Astrocyte (in vitro differentiated cells and primary cell): ENCODE data around the gene CCDC69. TPM values are rescaled to one million over a fixed set of nuclear protein-coding genes. Genes with fewer than 3 reads are reported as not detected.

Source experiments
- DNase-seq: peaks from one replicate; pipeline ENCODE4 v3.0.0-alpha.2; 2010; ENCODE audit warnings: low read depth
- FAIRE-seq: peaks from 2 replicates; lab custom pipeline; 2011; peaks lifted over from hg19 to GRCh38; lab: Jason Lieb, UNC
- H2AFZ ChIP-seq: 2 replicates; pipeline ENCODE4 v1.6.0; 2012; ENCODE audit warnings: low read depth, low read length, inconsistent platforms
- H3K27ac ChIP-seq: 2 replicates; pipeline ENCODE4 v1.5.1; 2011; ENCODE audit warnings: low read depth, low read length, inconsistent platforms
- H3K27me3 ChIP-seq: 2 replicates; pipeline ENCODE4 v1.6.0; 2011; ENCODE audit warnings: low read length, inconsistent platforms; ENCODE audit not compliant: insufficient read depth
- H3K36me3 ChIP-seq: 2 replicates; pipeline ENCODE4 v1.5.1; 2011; ENCODE audit warnings: low read length, inconsistent platforms; ENCODE audit not compliant: insufficient read depth
- H3K4me1 ChIP-seq: 2 replicates; pipeline ENCODE4 v1.5.1; 2011; ENCODE audit warnings: low read length, inconsistent platforms; ENCODE audit not compliant: insufficient read depth
- H3K4me2 ChIP-seq: 2 replicates; pipeline ENCODE4 v1.6.0; 2012; ENCODE audit warnings: low read length, inconsistent platforms
- H3K4me3 ChIP-seq: 2 replicates; pipeline ENCODE4 v1.5.1; 2011; ENCODE audit warnings: low read depth, mild to moderate bottlenecking, low read length, inconsistent platforms; ENCODE audit not compliant: insufficient read depth
- H3K79me2 ChIP-seq: 2 replicates; pipeline ENCODE4 v1.6.0; 2012; ENCODE audit warnings: mild to moderate bottlenecking, low read length, inconsistent platforms; ENCODE audit not compliant: insufficient read depth
- H3K9ac ChIP-seq: 2 replicates; pipeline ENCODE4 v1.6.0; 2012; ENCODE audit warnings: mild to moderate bottlenecking, low read length, inconsistent platforms
- H3K9me3 ChIP-seq: 2 replicates; pipeline ENCODE4 v1.5.1; 2012; ENCODE audit warnings: low read depth, mild to moderate bottlenecking, low read length, inconsistent platforms; ENCODE audit not compliant: insufficient read depth
- H4K20me1 ChIP-seq: 2 replicates; pipeline ENCODE4 v1.6.0; 2012; ENCODE audit warnings: low read length, inconsistent platforms; ENCODE audit not compliant: insufficient read depth
- H3K27ac Mint-ChIP-seq: one replicate; pipeline ENCODE4 v1.8.0; 2021; ENCODE audit warnings: mild to moderate bottlenecking, mixed read lengths; ENCODE audit not compliant: unreplicated experiment
- H3K27me3 Mint-ChIP-seq: one replicate; pipeline ENCODE4 v1.8.0; 2021; ENCODE audit warnings: low read depth, mixed read lengths; ENCODE audit not compliant: unreplicated experiment
- H3K36me3 Mint-ChIP-seq: one replicate; pipeline ENCODE4 v1.8.0; 2021; ENCODE audit warnings: low read depth, mixed read lengths; ENCODE audit not compliant: unreplicated experiment
- H3K4me1 Mint-ChIP-seq: one replicate; pipeline ENCODE4 v1.8.0; 2021; ENCODE audit warnings: low read depth, mixed read lengths; ENCODE audit not compliant: unreplicated experiment
- H3K4me3 Mint-ChIP-seq: one replicate; pipeline ENCODE4 v1.8.0; 2021; ENCODE audit warnings: mild to moderate bottlenecking, moderate library complexity, mixed read lengths; ENCODE audit not compliant: unreplicated experiment
- H3K9me3 Mint-ChIP-seq: one replicate; pipeline ENCODE4 v1.8.0; 2021; ENCODE audit warnings: mild to moderate bottlenecking, mixed read lengths; ENCODE audit not compliant: unreplicated experiment
- CTCF ChIP-seq: IDR thresholded peaks from 2 replicates; pipeline ENCODE4 v1.5.1; 2011; ENCODE audit warnings: low read depth, mild to moderate bottlenecking, inconsistent platforms, low read length, moderate library complexity; ENCODE audit not compliant: insufficient read depth
- EZH2 ChIP-seq: IDR thresholded peaks from 2 replicates; pipeline ENCODE4 v1.6.1; 2012; ENCODE audit warnings: mild to moderate bottlenecking, low read length, inconsistent platforms; ENCODE audit not compliant: insufficient read depth
- total RNA-seq: library from RNA; stranded (reverse); gene quantifications from 2 replicates; pipeline ENCODE4 v1.2.1, GENCODE V29; 2021

The CCDC69 gene
- total RNA-seq, 1 donor from 2014 or later: 4.1 TPM

GRCh38 chr5:151205411-151205810 is 18.5 kb downstream of the CCDC69 start:
- no peaks in the 10 kb centered on the region for H3K79me2 ChIP-seq
- peaks cover 5% of the 10 kb centered on the region for H3K4me1 ChIP-seq
- H3K9me3 ChIP-seq: no peaks in the 10 kb centered on the region
- FAIRE-seq: no peak
- H3K27ac Mint-ChIP-seq: no peak overlapping the region
- H4K20me1 ChIP-seq: no peaks in the 10 kb centered on the region
- no peaks in the 10 kb centered on the region for H3K36me3 Mint-ChIP-seq
- H3K27ac ChIP-seq: no peak overlapping the region
- no peaks in the 10 kb centered on the region for H3K36me3 ChIP-seq
- no peak for DNase-seq
- H3K4me1 Mint-ChIP-seq: no peaks in the 10 kb centered on the region
- no peak overlapping the region for H3K4me2 ChIP-seq
- no peak overlapping the region for H3K4me3 Mint-ChIP-seq
- no peak overlapping the region for H2AFZ ChIP-seq
- TF ChIP-seq CTCF (no peak), EZH2 (no peak)
- no peak overlapping the region for H3K4me3 ChIP-seq
- no peaks in the 10 kb centered on the region for H3K9me3 Mint-ChIP-seq
- no peak overlapping the region for H3K9ac ChIP-seq
- peaks cover 2% of the 10 kb centered on the region for H3K27me3 ChIP-seq
- peaks cover 7% of the 10 kb centered on the region for H3K27me3 Mint-ChIP-seq

GRCh38 chr5:151204051-151204450 is 19.8 kb downstream of the CCDC69 start:
- Histone ChIP-seq H2AFZ (no peak overlapping the region), H3K9me3 (no peaks in the 10 kb centered on the region), H3K36me3 (no peaks in the 10 kb centered on the region), H3K4me2 (no peak overlapping the region), H3K9ac (no peak overlapping the region), H3K4me1 (peaks cover 5% of the 10 kb centered on the region), H3K27ac (no peak overlapping the region), H3K79me2 (no peaks in the 10 kb centered on the region), H3K27me3 (peaks cover 3% of the 10 kb centered on the region), H4K20me1 (no peaks in the 10 kb centered on the region), H3K4me3 (no peak overlapping the region)
- no peaks in the 10 kb centered on the region for H3K4me1 Mint-ChIP-seq
- H3K36me3 Mint-ChIP-seq: no peaks in the 10 kb centered on the region
- no peak for TF ChIP-seq EZH2
- TF ChIP-seq CTCF: no peak
- H3K27ac Mint-ChIP-seq: no peak overlapping the region
- FAIRE-seq: no peak
- H3K27me3 Mint-ChIP-seq: peaks cover 7% of the 10 kb centered on the region
- H3K4me3 Mint-ChIP-seq: no peak overlapping the region
- DNase-seq: no peak
- H3K9me3 Mint-ChIP-seq: no peaks in the 10 kb centered on the region

GRCh38 chr5:151202381-151203139 is 21.3 kb downstream of the CCDC69 start:
- no peak overlapping the region for H3K9ac ChIP-seq
- no peaks in the 10 kb centered on the region for H3K9me3 Mint-ChIP-seq
- TF ChIP-seq EZH2 (no peak), CTCF (no peak)
- peak overlapping the region; percentile 48 for H2AFZ ChIP-seq
- peaks cover 5% of the 10 kb centered on the region for H3K27me3 ChIP-seq
- H4K20me1 ChIP-seq: no peaks in the 10 kb centered on the region
- H3K27ac ChIP-seq: no peak overlapping the region
- H3K27ac Mint-ChIP-seq: no peak overlapping the region
- H3K36me3 ChIP-seq: no peaks in the 10 kb centered on the region
- no peaks in the 10 kb centered on the region for H3K36me3 Mint-ChIP-seq
- H3K4me3 ChIP-seq: no peak overlapping the region
- H3K4me1 Mint-ChIP-seq: no peaks in the 10 kb centered on the region
- no peaks in the 10 kb centered on the region for H3K9me3 ChIP-seq
- FAIRE-seq: no peak
- peaks cover 5% of the 10 kb centered on the region for H3K4me1 ChIP-seq
- peak; percentile 62 for DNase-seq
- peak overlapping the region; percentile 32 for H3K4me2 ChIP-seq
- no peak overlapping the region for H3K4me3 Mint-ChIP-seq
- H3K79me2 ChIP-seq: no peaks in the 10 kb centered on the region
- H3K27me3 Mint-ChIP-seq: peaks cover 4% of the 10 kb centered on the region
